HEK293 (cell line): ENCODE measurements around the gene ANO1.

Experiments
- CTCF ChIP-seq: fragments of 450-650 bp; formaldehyde crosslinking; IDR thresholded peaks from 2 replicates; pipeline ENCODE4 v1.5.1; 2016; ENCODE audit warnings: missing biosample characterization, missing genetic modification characterization
- MYNN ChIP-seq: fragments of 450-650 bp; formaldehyde crosslinking; IDR thresholded peaks from 2 replicates; pipeline ENCODE4 v1.5.1; 2016; ENCODE audit warnings: missing biosample characterization, missing genetic modification characterization, borderline replicate concordance
- MZF1 ChIP-seq: fragments of 450-650 bp; formaldehyde crosslinking; IDR thresholded peaks from 2 replicates; pipeline ENCODE4 v1.5.1; 2017; ENCODE audit warnings: missing biosample characterization, missing genetic modification characterization, borderline replicate concordance
- YY1 ChIP-seq: fragments of 450-650 bp; formaldehyde crosslinking; IDR thresholded peaks from 2 replicates; pipeline ENCODE4 v1.5.1; 2018; ENCODE audit warnings: missing biosample characterization, missing genetic modification characterization
- ZFP69B ChIP-seq: fragments of 450-650 bp; formaldehyde crosslinking; IDR thresholded peaks from 2 replicates; pipeline ENCODE4 v1.5.1; 2016; ENCODE audit warnings: missing biosample characterization, missing genetic modification characterization
- ZNF404 ChIP-seq: fragments of 450-650 bp; formaldehyde crosslinking; IDR thresholded peaks from 2 replicates; pipeline ENCODE4 v1.5.1; 2017; ENCODE audit warnings: missing biosample characterization, missing genetic modification characterization
- ZNF549 ChIP-seq: fragments of 450-650 bp; IDR thresholded peaks from 2 replicates; pipeline ENCODE4 v1.5.1; 2018; ENCODE audit warnings: missing biosample characterization, missing genetic modification characterization, mild to moderate bottlenecking, inconsistent platforms, moderate library complexity
- ZNF626 ChIP-seq: fragments of 450-650 bp; sonication (Bioruptor Pico); formaldehyde crosslinking; IDR thresholded peaks from 2 replicates; pipeline ENCODE4 v1.5.1; 2018; ENCODE audit warnings: missing biosample characterization, missing genetic modification characterization, inconsistent platforms
- ZNF639 ChIP-seq: fragments of 450-650 bp; formaldehyde crosslinking; IDR thresholded peaks from 2 replicates; pipeline ENCODE4 v1.5.1; 2016; ENCODE audit warnings: missing biosample characterization, missing genetic modification characterization

GRCh38 chr11:70076461-70076931 is 1.6 kb upstream of the ANO1 start:
- TF ChIP-seq ZNF404 (tag by site-specific recombination) = no peak
- no peak for TF ChIP-seq ZFP69B (tag by site-specific recombination)
- TF ChIP-seq ZNF549 (tag by site-specific recombination) = no peak
- TF ChIP-seq YY1 (tag by site-specific recombination) = no peak
- no peak for TF ChIP-seq ZNF626
- TF ChIP-seq MYNN = no peak
- no peak for TF ChIP-seq ZNF639 (tag by site-specific recombination)
- no peak for TF ChIP-seq MZF1
- no peak for TF ChIP-seq CTCF (tag by site-specific recombination)
